GM12878 (cell line): Measurements from ENCODE around the gene PI4KA. TPM values are rescaled to one million over a fixed set of nuclear protein-coding genes. Genes with fewer than 3 reads are reported as not detected.

ENCODE experiments used
- ATAC-seq: fragments of 200-7000 bp; cut with Tn5 transposase; 3 replicates; pipeline ENCODE4 v1.9.1; 2020; ENCODE audit warnings: mild to moderate bottlenecking, moderate library complexity
- BruUV-seq: library from RNA; stranded (reverse); fragments of 400-500 nt; replicated peaks from 2 replicates; lab custom pipeline; 2021; lab: Mats Ljungman, UMichigan
- CTCF ChIA-PET: fragments of 300-600 bp; sonication (Branson Sonifier 250); formaldehyde crosslinking; extraction: SDS; loops from one replicate; lab custom pipeline; 2021; ENCODE audit warnings: inconsistent platforms; lab: Yijun Ruan, JAX
- POLR2A ChIA-PET: fragments of 350-600 bp; formaldehyde crosslinking; extraction: SDS; loops from one replicate; lab custom pipeline; 2021; ENCODE audit warnings: inconsistent platforms; lab: Charles Lee
- RAD21 ChIA-PET: fragments of 300-600 bp; sonication (Branson Sonifier 250); formaldehyde crosslinking; loops from one replicate; lab custom pipeline; 2023; ENCODE audit warnings: antibody characterized with exemption; ENCODE audit not compliant: unreplicated experiment; lab: Charles Lee
- SMC1A ChIA-PET: fragments of 300-600 bp; sonication (Branson Sonifier 250); formaldehyde crosslinking; loops from one replicate; lab custom pipeline; 2023; ENCODE audit not compliant: unreplicated experiment, uncharacterized antibody; lab: Charles Lee
- DNase-seq: peaks from one replicate; pipeline ENCODE4 v3.0.0-alpha.2; 2011; ENCODE audit warnings: low read depth, low spot score
- FAIRE-seq: peaks from 3 replicates; lab custom pipeline; 2011; peaks lifted over from hg19 to GRCh38; lab: Jason Lieb, UNC
- H2AFZ ChIP-seq: 2 replicates; pipeline ENCODE4 v1.6.0; 2011; ENCODE audit warnings: low read depth, low read length, control low read depth; ENCODE audit not compliant: control insufficient read depth
- H3K27ac ChIP-seq: 2 replicates; pipeline ENCODE4 v1.5.1; 2011; ENCODE audit warnings: control low read depth; ENCODE audit not compliant: control insufficient read depth, insufficient read depth
- H3K27me3 ChIP-seq, 2 experiments: replicated peaks in 1 of 2; 2 replicates each; pipeline versions ENCODE4 v1.6.0 to v1.6.1; 2011; ENCODE audit warnings: low read length in 1 of 2; ENCODE audit not compliant: control insufficient read depth in 2 of 2, insufficient read depth in 2 of 2
- H3K36me3 ChIP-seq, 2 experiments: 2 replicates each; pipeline ENCODE4 v1.5.1; 2011; ENCODE audit warnings: low read length in 1 of 2; ENCODE audit not compliant: control insufficient read depth in 2 of 2, insufficient read depth in 2 of 2
- H3K4me1 ChIP-seq: 2 replicates; pipeline ENCODE4 v1.6.1; 2011; ENCODE audit warnings: mild to moderate bottlenecking, low read length, moderate library complexity, mixed read lengths; ENCODE audit not compliant: control insufficient read depth, insufficient read depth
- H3K4me2 ChIP-seq: 2 replicates; pipeline ENCODE4 v1.6.0; 2011; ENCODE audit warnings: control low read depth; ENCODE audit not compliant: control insufficient read depth, insufficient read depth
- H3K4me3 ChIP-seq: fragments of 200-600 bp; sonication (generic); 2 replicates; pipeline ENCODE4 v1.5.1; 2016
- H3K79me2 ChIP-seq: 2 replicates; pipeline ENCODE4 v1.6.0; 2011; ENCODE audit warnings: low read length; ENCODE audit not compliant: control insufficient read depth, insufficient read depth
- H3K9ac ChIP-seq: 2 replicates; pipeline ENCODE4 v1.8.0; 2011; ENCODE audit warnings: low read length, control low read depth, mixed read lengths; ENCODE audit not compliant: control insufficient read depth, insufficient read depth
- H3K9me3 ChIP-seq: replicated peaks from 3 replicates; pipeline ENCODE4 v1.5.1; 2011; ENCODE audit warnings: mild to moderate bottlenecking, low read length; ENCODE audit not compliant: control insufficient read depth, insufficient read depth
- H4K20me1 ChIP-seq: 2 replicates; pipeline ENCODE4 v1.6.0; 2011; ENCODE audit not compliant: control insufficient read depth, insufficient read depth
- BCL11A ChIP-seq: IDR thresholded peaks from 2 replicates; pipeline ENCODE4 v1.6.1; 2011; ENCODE audit warnings: low read depth, low read length
- CREB1 ChIP-seq: IDR thresholded peaks from 2 replicates; pipeline ENCODE4 v1.6.1; 2012; ENCODE audit warnings: low read depth, mild to moderate bottlenecking, inconsistent platforms
- KAT2A ChIP-seq: conservative IDR thresholded peaks from 2 replicates; pipeline ENCODE4 v1.6.1; 2011; ENCODE audit warnings: low read depth, low read length; ENCODE audit not compliant: control insufficient read depth
- MTA3 ChIP-seq: IDR thresholded peaks from 2 replicates; pipeline ENCODE4 v1.6.1; 2012; ENCODE audit warnings: low read length, inconsistent platforms, borderline replicate concordance
- POLR2A ChIP-seq: IDR thresholded peaks from 2 replicates; pipeline ENCODE4 v1.6.1; 2011; ENCODE audit warnings: low read depth, mild to moderate bottlenecking, low read length
- RB1 ChIP-seq: fragments of 450-650 bp; formaldehyde crosslinking; IDR thresholded peaks from 2 replicates; pipeline ENCODE4 v1.6.1; 2017; ENCODE audit warnings: mild to moderate bottlenecking, borderline replicate concordance
- SMARCA5 ChIP-seq: fragments of 450-650 bp; IDR thresholded peaks from 2 replicates; pipeline ENCODE4 v1.6.1; 2017; ENCODE audit warnings: mild to moderate bottlenecking
- SUZ12 ChIP-seq: fragments of 200-600 bp; sonication (generic); IDR thresholded peaks from one replicate; pipeline ENCODE4 v1.6.1; 2018; ENCODE audit warnings: antibody characterized with exemption, mild to moderate bottlenecking; ENCODE audit not compliant: unreplicated experiment
- WGBS: methylation state at CpG from one replicate; pipeline ENCODE4 v1.1.6; 2016; ENCODE audit warnings: low lambda C conversion rate; ENCODE audit not compliant: insufficient replicate concordance, insufficient coverage; ENCODE audit errors: missing lambda C conversion rate; 5-methylcytosine and 5-hydroxymethylcytosine counted together
- in situ Hi-C: fragments of 300-500 bp; cut with MboI; formaldehyde crosslinking; loops from 9 replicates; pipeline ENCODE4 v1.14.3; 2018; ENCODE audit warnings: mixed read lengths
- intact Hi-C: fragments of 100-400 bp; cut with micrococcal nuclease; formaldehyde crosslinking; loops from one replicate; pipeline ENCODE4 v1.14.2; 2022; ENCODE audit not compliant: unreplicated experiment
- polyA plus RNA-seq, 11 experiments: library from polyadenylated mRNA; depleted of rRNA in 4 of 11; unstranded in 6 of 11; stranded (reverse) in 5 of 11; fragments of >200 nt; fragmentation: Nextera tagmentation in 4 of 11; fragmentation: Illumina TruSeq in 1 of 11; extraction: Ambion mirVana in 4 of 11; extraction: Trizol in 1 of 11; gene quantifications; 1 replicate in 1 of 11; 2 replicates in 10 of 11; pipeline versions ENCODE4 v1.2.1 to v1.2.3, GENCODE V29; 2011 to 2016; ENCODE audit warnings: inconsistent platforms in 2 of 11, missing spikeins in 2 of 11, low read depth in 1 of 11
- total RNA-seq, 4 experiments: library from RNA; depleted of rRNA in 3 of 4; stranded (reverse); fragments of >200 nt in 3 of 4; fragmentation: Illumina TruSeq in 1 of 4; extraction: Trizol in 1 of 4; gene quantifications; 2 replicates each; pipeline versions ENCODE4 v1.2.1 to v1.2.3, GENCODE V29; 2013 to 2021

PI4KA gene
- total and polyA plus RNA-seq, 10 of the 15 experiments (the other 5 are each of a cell fraction or from before 2014, with no cell fraction given), result 4.2 to 78.4 (median 42.1) TPM

- ChIA-PET POLR2A (no interaction called here), SMC1A (no interaction called here)
- H3K4me1 ChIP-seq, result peaks cover 7% of the 10 kb centered on the region
- no peak for TF ChIP-seq CREB1
- no peak for TF ChIP-seq SUZ12
- TF ChIP-seq POLR2A, result no peak
- no peak for TF ChIP-seq SMARCA5
- no peak for TF ChIP-seq BCL11A
- TF ChIP-seq MTA3, result no peak
- TF ChIP-seq RB1, result no peak
- no peak for TF ChIP-seq KAT2A
- TF ChIP-seq, all 136 proteins: peak for 0
- H3K27me3 ChIP-seq, result no peaks in the 10 kb centered on the region
- H3K9me3 ChIP-seq, result no peaks in the 10 kb centered on the region
- H3K4me3 ChIP-seq, result no peak overlapping the region
- H3K27ac ChIP-seq, result no peak overlapping the region
- FAIRE-seq (no peak), ATAC-seq (no peak), DNase-seq (no peak)
- intact Hi-C loops (no loop called here), in situ Hi-C loops (no loop called here)
- CTCF ChIA-PET, result interaction anchor here (1.0 kb wide), 1 partner anchor 40 kb away, joined by 3 read pairs; no protein-coding TSS in a partner anchor
- H3K9ac ChIP-seq, result no peak overlapping the region
- WGBS, result 96% methylated on average over 4 of the region's 4 CpGs
- H3K79me2 ChIP-seq, result no peaks in the 10 kb centered on the region
- BruUV-seq, result no TSS peak
- H2AFZ ChIP-seq, result no peak overlapping the region
- H4K20me1 ChIP-seq, result no peaks in the 10 kb centered on the region
- RAD21 ChIA-PET, result no interaction called here
- peaks cover 5 to 16% of the 10 kb centered on the region in 2 experiments; a peak in 3 of 4 replicates for H3K36me3 ChIP-seq
- H3K4me2 ChIP-seq, result no peak overlapping the region
Measured at GRCh38 chr22:20787746-20788626, 70.6 kb downstream of the PI4KA start.
